ENCODE results near the gene NPEPPS. TPM values are rescaled to one million over a fixed set of nuclear protein-coding genes. Genes with fewer than 3 reads are reported as not detected.
A peak's percentile ranks its signal among the peaks of the same experiment; 100 is the strongest.
"Not testable (repeated sequence)": the region's sequence is repeated elsewhere in the genome, so short reads cannot be mapped to it uniquely, and the experiment has no call there.

The NPEPPS gene
- total RNA-seq, 1 experiment from 2014 or later = 38.1 TPM

- not testable (repeated sequence) for DNase-seq (ENCODE audit: low spot score)
These were observed 29.7 kb downstream of the NPEPPS start for GRCh38 chr17:47560517-47561043.

- DNase-seq (ENCODE audit: low spot score) = not testable (repeated sequence)
These were observed 30.9 kb downstream of the NPEPPS start for GRCh38 chr17:47561698-47562405.

- not testable (repeated sequence) for DNase-seq (ENCODE audit: low spot score)
These were observed 31.4 kb downstream of the NPEPPS start for GRCh38 chr17:47562406-47562705.

GRCh38 chr17:47567261-47567660 is 36.4 kb downstream of the NPEPPS start:
- not testable (repeated sequence) for DNase-seq (ENCODE audit: low spot score)

DNA sequence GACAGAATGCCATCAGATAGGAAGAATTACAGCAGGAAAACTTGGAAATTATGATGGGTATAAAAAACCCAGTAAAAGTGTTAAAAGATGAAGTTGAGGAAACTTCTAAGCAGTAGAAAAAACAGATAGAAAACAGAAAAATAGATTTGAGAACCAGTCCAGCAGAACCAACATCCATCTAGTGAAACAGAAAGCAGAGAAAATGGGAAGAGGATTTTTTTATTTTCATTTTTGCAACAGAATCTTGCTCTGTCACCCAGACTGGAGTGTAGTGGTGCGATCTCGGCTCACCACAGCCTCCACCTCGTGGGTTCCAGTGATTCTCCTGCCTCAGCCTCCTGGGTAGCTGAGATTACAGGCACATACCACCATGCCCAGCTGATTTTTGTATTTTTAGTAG is 41.7 kb downstream of the NPEPPS start:
- not testable (repeated sequence) for DNase-seq (ENCODE audit: low spot score)

DNA sequence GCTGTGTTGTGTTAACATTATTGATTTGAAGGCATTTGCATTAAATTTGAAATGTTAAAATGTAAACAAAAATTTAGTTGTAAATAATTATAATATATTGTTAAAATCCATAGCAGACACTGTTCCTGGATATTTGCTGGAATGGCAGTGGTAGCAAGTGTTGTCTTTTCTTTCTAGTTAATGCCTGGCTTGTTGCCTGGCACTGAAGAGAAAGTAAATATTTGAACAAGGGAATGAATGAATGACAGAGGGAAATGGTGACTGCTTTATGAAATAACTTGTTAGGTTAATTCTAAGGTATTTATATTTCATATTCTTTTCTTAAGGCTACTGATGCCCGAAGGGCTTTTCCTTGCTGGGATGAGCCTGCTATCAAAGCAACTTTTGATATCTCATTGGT is 51.5 kb downstream of the NPEPPS start:
- not testable (repeated sequence) for DNase-seq (ENCODE audit: low spot score)

GRCh38 chr17:47586378-47587055 is 55.6 kb downstream of the NPEPPS start:
- not testable (repeated sequence) for DNase-seq (ENCODE audit: low spot score)

- DNase-seq (ENCODE audit: low spot score) = not testable (repeated sequence)
These were observed 62.6 kb downstream of the NPEPPS start for GRCh38 chr17:47593522-47593921.

GRCh38 chr17:47603830-47604597 is 73.1 kb downstream of the NPEPPS start:
- DNase-seq (ENCODE audit: low spot score) = no peak

GRCh38 chr17:47604598-47604927 is 73.7 kb downstream of the NPEPPS start:
- no peak for DNase-seq (ENCODE audit: low spot score)

DNA sequence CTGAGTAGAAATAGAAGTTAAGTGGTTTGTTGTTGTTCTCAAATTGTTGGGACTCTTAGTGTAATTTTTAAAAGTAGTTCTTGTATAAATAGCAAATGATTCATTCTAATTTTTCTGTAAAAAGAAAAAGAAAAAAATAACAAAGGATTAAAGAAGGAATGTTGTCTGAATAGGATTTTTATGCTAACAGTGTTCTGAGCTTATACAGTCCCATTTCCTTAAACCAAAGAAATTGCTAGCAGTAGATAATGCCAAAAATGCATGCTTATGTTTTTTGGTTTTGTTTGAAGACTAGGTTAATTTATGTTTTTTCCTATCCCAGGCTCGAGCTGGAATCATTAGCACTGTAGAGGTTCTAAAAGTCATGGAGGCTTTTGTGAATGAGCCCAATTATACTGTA is 74.1 kb downstream of the NPEPPS start:
- no peak for DNase-seq (ENCODE audit: low spot score)

DNA sequence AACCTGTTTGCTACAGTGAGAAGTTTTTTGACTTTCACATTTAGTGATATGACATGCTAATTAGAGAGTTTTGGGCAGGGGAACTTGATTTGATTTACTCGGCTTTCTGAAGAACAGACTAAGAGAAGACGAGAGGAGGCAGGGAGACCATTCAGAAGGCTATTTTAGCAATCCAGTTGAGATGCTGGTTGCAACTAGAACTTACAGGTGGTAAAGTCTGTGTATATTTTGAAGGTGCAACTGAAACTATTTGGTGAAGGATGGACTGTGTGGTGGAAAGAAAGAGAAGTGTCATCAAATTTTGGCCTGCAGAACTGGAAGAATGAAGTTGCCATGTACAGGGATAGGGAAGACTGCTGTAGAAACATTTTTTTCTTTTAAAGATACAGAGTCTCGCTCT is 76.6 kb downstream of the NPEPPS start:
- no peak for DNase-seq (ENCODE audit: low spot score)

DNA sequence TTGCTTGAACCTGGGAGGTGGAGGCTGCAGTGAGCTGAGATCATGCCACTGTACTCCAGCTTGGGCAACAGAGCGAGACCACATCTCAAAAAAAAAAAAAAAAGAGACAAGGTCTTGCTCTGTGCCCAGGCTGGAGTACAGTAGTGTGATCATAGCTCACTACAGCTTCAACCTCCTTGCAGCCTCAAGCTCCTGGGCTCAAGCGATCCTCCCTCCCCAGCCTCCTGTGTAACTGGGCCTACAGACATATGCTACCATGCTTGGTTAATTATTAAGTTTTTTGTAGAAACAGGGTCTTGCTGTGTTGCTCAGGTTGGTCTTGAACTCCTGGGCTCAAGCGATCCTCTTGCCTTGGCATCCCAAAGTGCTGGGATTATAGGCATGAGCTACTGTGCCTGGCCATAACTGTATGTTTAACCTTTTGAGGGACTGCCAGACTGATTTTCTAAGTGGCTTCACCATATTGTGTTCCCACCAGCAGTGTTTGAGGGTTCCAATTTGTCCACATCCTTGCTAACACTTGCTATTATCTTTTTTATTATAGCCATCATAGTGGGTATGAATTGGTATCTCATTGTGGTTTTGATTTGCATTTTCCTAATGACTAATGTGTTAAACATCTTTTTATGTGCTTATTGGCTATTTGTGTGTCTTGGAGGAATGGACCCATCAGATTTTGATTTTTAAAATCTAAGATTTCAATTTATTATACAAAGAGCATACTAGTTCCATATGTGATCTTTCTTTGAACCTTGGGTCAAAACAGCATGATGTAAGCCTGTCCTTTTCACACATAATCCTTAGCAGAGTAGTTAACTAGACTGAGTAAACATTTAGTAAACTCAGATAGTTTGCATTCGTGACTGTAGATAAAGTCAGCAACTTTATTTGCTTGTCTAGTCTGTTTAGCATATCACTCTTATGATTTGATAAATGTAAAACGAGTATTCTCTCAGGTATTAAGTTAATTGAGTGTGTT is 80.8 kb downstream of the NPEPPS start:
- DNase-seq (ENCODE audit: low spot score) = no peak

GRCh38 chr17:47615766-47616424 is 85.0 kb downstream of the NPEPPS start:
- DNase-seq (ENCODE audit: low spot score) = peak; percentile 80

- peak; percentile 40 for DNase-seq (ENCODE audit: low spot score)
These were observed 87.5 kb downstream of the NPEPPS start for GRCh38 chr17:47618410-47618809.

- no peak for DNase-seq (ENCODE audit: low spot score)
These were observed 89.8 kb downstream of the NPEPPS start for GRCh38 chr17:47620503-47621245.

DNA sequence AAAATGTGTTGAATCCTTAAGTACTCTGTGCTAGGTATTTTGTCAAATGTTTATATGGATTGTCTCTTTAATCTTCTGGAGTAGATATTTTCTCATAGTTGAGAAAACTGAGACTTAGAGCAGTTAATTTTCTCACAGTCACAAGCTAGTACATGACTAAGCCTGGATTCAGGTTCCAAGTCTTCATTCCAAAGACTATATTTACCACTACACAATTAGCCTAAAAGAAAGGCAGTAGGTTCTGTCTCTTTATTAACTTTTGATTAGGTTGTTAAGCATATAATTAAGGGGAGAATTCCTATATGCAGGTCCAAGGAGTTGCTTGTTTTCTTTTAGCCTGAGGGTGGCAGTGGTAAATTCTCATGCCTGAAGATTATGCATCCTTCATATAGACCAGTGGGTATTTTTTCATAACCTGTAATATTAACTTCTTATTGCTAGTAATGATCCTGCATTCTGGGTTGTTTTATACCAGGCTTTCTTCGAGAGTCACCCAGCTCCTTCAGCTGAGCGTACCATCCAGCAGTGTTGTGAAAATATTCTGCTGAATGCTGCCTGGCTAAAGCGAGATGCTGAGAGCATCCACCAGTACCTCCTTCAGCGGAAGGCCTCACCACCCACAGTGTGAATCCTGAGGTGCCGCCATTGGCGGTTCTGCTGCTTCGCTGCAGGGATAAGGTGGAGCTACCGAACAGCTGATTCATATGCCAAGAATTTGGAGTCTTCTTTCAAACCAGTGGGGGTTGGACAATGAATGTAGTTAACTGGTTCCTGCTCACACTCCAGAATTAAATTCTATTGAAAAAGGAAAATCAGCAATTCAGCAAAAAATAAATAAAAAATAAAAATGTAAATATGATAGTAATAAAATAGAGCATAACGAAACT is 90.6 kb downstream of the NPEPPS start:
- DNase-seq (ENCODE audit: low spot score) = peak; percentile 56

GRCh38 chr17:47622180-47622549 is 91.3 kb downstream of the NPEPPS start:
- no peak for DNase-seq (ENCODE audit: low spot score)

- no peak for DNase-seq (ENCODE audit: low spot score)
These were observed 93.8 kb downstream of the NPEPPS start for GRCh38 chr17:47624727-47625068.

Data from HT-29 (cell line).